Bronchial epithelial cell (primary cell): ENCODE data around the gene RBX1. TPM values are rescaled to one million over a fixed set of nuclear protein-coding genes. Genes with fewer than 3 reads are reported as not detected.

Source experiments
- total RNA-seq: library from RNA; depleted of rRNA; stranded (reverse); fragments of >200 nt; gene quantifications from 2 replicates; pipeline ENCODE4 v1.2.1, GENCODE V29; 2014

RBX1 gene
- total RNA-seq, 1 donor from 2014 or later: 35.8 TPM

Other genes with a start within 250 kb of the RBX1 start
- 19.6 and 27.4 TPM in 2 replicates for gene SLC25A17, start 132.0 kb upstream of the RBX1 start, total RNA-seq
- 194 and 205 TPM in 2 replicates for gene ST13, start 94.7 kb upstream of the RBX1 start, total RNA-seq
- gene XPNPEP3, start 94.2 kb upstream of the RBX1 start, total RNA-seq: 5.5 and 5.6 TPM in 2 replicates
- gene DNAJB7, start 89.3 kb upstream of the RBX1 start, total RNA-seq: not detected in 2 replicates
- gene EP300, start 141.2 kb downstream of the RBX1 start, total RNA-seq: 24.0 and 30.5 TPM in 2 replicates